DOHH2 (cell line): ENCODE data around the gene CTDP1.
"Not testable (repeated sequence)": the region's sequence is repeated elsewhere in the genome, so short reads cannot be mapped to it uniquely, and the experiment has no call there.

Experiments used
- CTCF ChIP-seq: fragments of 200-600 bp; sonication (generic); IDR thresholded peaks from one replicate; pipeline ENCODE4 v1.5.1; 2014; ENCODE audit warnings: antibody characterized with exemption, mild to moderate bottlenecking, low read depth, low read length; ENCODE audit not compliant: poor library complexity, severe bottlenecking
- EZH2phosphoT487 ChIP-seq: fragments of 200-600 bp; sonication (generic); IDR thresholded peaks from 2 replicates; pipeline ENCODE4 v1.6.1; 2017; ENCODE audit warnings: borderline replicate concordance, mild to moderate bottlenecking, antibody characterized with exemption, low read length, moderate library complexity, mixed read lengths

GRCh38 chr18:79751918-79752578 lies 72.4 kb downstream of the CTDP1 start:
- not testable (repeated sequence) for TF ChIP-seq CTCF, EZH2phosphoT487
